HL-60 (cell line): Measurements from ENCODE around the gene C10orf105.

ENCODE experiments used
- DNase-seq, 2 experiments: peaks; one replicate each; pipeline ENCODE4 v3.0.0-alpha.2; 2010 to 2020; ENCODE audit warnings: low read depth in 1 of 2, low spot score in 1 of 2
- H3K27ac ChIP-seq: fragments of 250-450 bp; sonication (Bioruptor Pico); replicated peaks from 2 replicates; pipeline ENCODE4 v1.5.1; 2020; ENCODE audit warnings: mild to moderate bottlenecking, moderate library complexity
- H3K27me3 ChIP-seq: fragments of 250-450 bp; sonication (Bioruptor Pico); 2 replicates; pipeline ENCODE4 v1.5.1; 2021; ENCODE audit warnings: mild to moderate bottlenecking, moderate library complexity; ENCODE audit not compliant: insufficient read depth, poor library complexity, severe bottlenecking
- H3K4me3 ChIP-seq: replicated peaks from 2 replicates; pipeline ENCODE4 v1.5.1; 2011; ENCODE audit warnings: mild to moderate bottlenecking, control low read depth, low read length; ENCODE audit not compliant: insufficient read depth
- GABPA ChIP-seq: IDR thresholded peaks from 2 replicates; pipeline ENCODE4 v1.6.1; 2012; ENCODE audit warnings: low read depth
- POLR2AphosphoS5 ChIP-seq: IDR thresholded peaks from 2 replicates; pipeline ENCODE4 v1.6.1; 2012; ENCODE audit warnings: low read depth
- SPI1 ChIP-seq: IDR thresholded peaks from 2 replicates; pipeline ENCODE4 v1.6.1; 2012; ENCODE audit warnings: low read depth, mild to moderate bottlenecking, borderline replicate concordance
- TF ChIP-seq, protein P1 (sequence below): IDR thresholded peaks from 2 replicates; pipeline ENCODE4 v1.6.1; 2012; ENCODE audit warnings: low read depth; ENCODE audit not compliant: insufficient replicate concordance
- TF ChIP-seq, protein P2 (sequence below): IDR thresholded peaks from one replicate; pipeline ENCODE4 v1.5.1; 2011; ENCODE audit warnings: low read length, control low read depth, inconsistent platforms; ENCODE audit not compliant: insufficient read depth

The C10orf105 gene

DNA sequence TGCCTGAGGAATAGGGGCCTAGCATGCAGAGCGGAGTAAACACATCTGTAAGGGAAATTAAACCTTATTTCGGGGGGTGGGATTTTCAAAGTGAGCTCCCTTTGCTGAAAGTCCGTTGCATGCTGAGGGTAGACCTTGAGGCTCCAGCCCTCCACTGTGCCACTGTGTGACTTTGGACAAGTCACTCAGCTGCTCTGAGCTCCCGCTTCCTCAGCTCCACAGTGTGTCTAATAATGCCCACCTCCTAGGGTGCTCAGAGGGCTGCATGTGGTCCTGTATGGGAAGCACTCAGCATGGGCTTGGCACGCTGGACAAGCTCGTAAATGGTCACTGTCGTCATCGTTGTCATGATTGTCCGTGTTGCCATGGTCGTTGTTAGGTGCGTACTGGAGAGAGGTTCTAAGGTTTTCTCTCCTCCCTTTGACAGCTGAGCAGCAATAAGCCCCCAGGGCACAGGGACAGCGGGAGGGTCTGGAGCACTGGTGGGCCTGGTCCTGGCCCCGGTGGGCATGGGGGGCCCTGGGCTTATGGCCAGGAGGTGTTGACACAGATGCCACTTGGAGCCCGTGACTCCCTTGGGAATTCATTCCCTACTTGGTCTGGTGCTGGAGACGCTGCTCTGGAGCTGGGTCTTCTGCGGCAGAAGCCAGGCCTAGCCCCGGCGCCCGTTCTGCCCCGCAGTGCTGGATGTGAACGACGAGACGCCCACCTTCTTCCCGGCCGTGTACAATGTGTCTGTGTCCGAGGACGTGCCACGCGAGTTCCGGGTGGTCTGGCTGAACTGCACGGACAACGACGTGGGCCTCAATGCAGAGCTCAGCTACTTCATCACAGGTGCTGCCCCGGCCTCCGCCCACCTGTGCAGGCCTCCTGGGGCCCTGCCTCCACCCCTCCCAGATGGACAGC, 13.1 kb downstream of the C10orf105 start:
- no peak for TF ChIP-seq GABPA
- TF ChIP-seq, protein P1, sequence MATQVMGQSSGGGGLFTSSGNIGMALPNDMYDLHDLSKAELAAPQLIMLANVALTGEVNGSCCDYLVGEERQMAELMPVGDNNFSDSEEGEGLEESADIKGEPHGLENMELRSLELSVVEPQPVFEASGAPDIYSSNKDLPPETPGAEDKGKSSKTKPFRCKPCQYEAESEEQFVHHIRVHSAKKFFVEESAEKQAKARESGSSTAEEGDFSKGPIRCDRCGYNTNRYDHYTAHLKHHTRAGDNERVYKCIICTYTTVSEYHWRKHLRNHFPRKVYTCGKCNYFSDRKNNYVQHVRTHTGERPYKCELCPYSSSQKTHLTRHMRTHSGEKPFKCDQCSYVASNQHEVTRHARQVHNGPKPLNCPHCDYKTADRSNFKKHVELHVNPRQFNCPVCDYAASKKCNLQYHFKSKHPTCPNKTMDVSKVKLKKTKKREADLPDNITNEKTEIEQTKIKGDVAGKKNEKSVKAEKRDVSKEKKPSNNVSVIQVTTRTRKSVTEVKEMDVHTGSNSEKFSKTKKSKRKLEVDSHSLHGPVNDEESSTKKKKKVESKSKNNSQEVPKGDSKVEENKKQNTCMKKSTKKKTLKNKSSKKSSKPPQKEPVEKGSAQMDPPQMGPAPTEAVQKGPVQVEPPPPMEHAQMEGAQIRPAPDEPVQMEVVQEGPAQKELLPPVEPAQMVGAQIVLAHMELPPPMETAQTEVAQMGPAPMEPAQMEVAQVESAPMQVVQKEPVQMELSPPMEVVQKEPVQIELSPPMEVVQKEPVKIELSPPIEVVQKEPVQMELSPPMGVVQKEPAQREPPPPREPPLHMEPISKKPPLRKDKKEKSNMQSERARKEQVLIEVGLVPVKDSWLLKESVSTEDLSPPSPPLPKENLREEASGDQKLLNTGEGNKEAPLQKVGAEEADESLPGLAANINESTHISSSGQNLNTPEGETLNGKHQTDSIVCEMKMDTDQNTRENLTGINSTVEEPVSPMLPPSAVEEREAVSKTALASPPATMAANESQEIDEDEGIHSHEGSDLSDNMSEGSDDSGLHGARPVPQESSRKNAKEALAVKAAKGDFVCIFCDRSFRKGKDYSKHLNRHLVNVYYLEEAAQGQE = no peak
- no peak for TF ChIP-seq POLR2AphosphoS5
- TF ChIP-seq, protein P2, sequence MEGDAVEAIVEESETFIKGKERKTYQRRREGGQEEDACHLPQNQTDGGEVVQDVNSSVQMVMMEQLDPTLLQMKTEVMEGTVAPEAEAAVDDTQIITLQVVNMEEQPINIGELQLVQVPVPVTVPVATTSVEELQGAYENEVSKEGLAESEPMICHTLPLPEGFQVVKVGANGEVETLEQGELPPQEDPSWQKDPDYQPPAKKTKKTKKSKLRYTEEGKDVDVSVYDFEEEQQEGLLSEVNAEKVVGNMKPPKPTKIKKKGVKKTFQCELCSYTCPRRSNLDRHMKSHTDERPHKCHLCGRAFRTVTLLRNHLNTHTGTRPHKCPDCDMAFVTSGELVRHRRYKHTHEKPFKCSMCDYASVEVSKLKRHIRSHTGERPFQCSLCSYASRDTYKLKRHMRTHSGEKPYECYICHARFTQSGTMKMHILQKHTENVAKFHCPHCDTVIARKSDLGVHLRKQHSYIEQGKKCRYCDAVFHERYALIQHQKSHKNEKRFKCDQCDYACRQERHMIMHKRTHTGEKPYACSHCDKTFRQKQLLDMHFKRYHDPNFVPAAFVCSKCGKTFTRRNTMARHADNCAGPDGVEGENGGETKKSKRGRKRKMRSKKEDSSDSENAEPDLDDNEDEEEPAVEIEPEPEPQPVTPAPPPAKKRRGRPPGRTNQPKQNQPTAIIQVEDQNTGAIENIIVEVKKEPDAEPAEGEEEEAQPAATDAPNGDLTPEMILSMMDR = no peak
- no peak for TF ChIP-seq SPI1
- H3K27me3 ChIP-seq = no peaks in the 10 kb centered on the region
- H3K27ac ChIP-seq = no peak overlapping the region
- H3K4me3 ChIP-seq = no peak overlapping the region
- no peak for DNase-seq

DNA sequence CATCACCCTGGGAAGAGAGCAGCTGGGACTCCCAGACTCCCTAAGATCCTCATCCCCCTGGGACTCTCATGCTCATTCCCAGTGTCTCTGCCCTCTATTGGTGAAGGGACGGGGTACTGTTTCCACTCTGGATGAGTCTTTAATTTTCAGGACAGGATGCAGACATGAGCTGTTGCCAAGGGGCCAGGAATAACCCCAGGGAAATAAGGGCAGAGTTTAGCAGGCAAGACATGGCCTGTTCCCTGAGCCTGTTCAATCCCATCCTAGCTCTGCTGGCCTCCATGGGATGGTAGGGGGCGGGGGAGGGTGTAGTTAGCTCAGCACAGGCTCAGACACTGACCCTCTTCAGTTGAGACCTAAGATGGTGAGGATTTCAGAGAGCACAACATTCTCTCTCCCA, 14.0 kb downstream of the C10orf105 start:
- no peak for TF ChIP-seq GABPA
- TF ChIP-seq SPI1 = no peak
- TF ChIP-seq, protein P1 = no peak
- TF ChIP-seq POLR2AphosphoS5 = no peak
- TF ChIP-seq, protein P2 = no peak
- Histone ChIP-seq H3K4me3 (no peak overlapping the region), H3K27me3 (no peaks in the 10 kb centered on the region), H3K27ac (no peak overlapping the region)
- DNase-seq = no peak

DNA sequence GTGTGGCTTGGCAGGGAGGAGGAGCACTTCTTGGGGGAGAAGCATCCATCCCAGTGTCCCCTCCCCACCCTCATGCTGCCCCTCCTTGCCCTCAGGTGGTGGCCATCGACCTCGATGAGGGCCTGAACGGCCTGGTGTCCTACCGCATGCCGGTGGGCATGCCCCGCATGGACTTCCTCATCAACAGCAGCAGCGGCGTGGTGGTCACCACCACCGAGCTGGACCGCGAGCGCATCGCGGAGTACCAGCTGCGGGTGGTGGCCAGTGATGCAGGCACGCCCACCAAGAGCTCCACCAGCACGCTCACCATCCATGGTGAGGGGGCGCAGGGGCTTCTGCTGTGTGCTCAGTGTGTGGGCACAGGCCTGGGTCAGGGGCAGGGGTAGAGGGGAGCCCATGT, 14.8 kb downstream of the C10orf105 start:
- no peak for DNase-seq
- no peak overlapping the region for H3K27ac ChIP-seq
- TF ChIP-seq GABPA (no peak), SPI1 (no peak), POLR2AphosphoS5 (no peak)
- TF ChIP-seq, protein P2 = no peak
- TF ChIP-seq, protein P1 = no peak
- no peaks in the 10 kb centered on the region for H3K27me3 ChIP-seq
- H3K4me3 ChIP-seq = no peak overlapping the region
